ENCODE measurements around the gene CFAP73. TPM values are rescaled to one million over a fixed set of nuclear protein-coding genes. Genes with fewer than 3 reads are reported as not detected.
A peak's percentile ranks its signal among the peaks of the same experiment; 100 is the strongest.
"Not testable (repeated sequence)": the region's sequence is repeated elsewhere in the genome, so short reads cannot be mapped to it uniquely, and the experiment has no call there.

Gene CFAP73
- total RNA-seq, 2 experiments from 2014 or later, result 0.23 to 0.34 TPM

DNA sequence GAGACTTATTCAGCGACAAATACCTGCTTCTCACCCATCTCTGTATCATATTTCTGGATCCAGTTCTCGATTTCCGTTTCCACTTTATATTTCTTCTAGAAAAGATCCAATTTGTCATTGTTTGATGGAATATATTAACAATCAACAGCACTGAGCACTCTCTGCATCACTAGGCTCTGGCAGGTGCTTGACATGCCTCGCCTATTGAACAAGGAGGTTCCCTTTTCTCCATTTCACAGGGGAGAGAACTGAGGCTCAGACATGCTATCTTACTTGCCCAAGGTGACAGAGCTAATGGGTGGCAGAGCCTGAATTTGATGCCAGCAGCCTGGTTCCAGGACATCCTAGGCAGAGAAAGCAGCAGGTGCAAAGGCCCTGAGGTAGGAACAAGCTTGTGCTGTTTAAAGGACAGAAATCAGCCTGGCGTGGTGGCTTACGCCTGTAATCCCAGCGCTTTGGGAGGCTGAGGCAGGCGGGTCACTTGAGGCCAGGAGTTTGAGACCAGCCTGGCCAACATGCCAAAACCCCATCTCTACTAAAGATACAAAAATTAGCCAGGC lies 48.1 kb downstream of the CFAP73 start:
- Mint-ChIP-seq H3K27me3 (ENCODE audit: low read depth) (no peaks in the 10 kb centered on the region), H3K4me3 (no peak overlapping the region), H3K27ac (no peak overlapping the region), H3K4me1 (ENCODE audit: low read depth) (peaks cover 11% of the 10 kb centered on the region), H3K9me3 (ENCODE audit: insufficient read depth) (no peaks in the 10 kb centered on the region), H3K36me3 (ENCODE audit: low read depth) (peaks cover 3% of the 10 kb centered on the region)
- ATAC-seq (no peak), DNase-seq (no peak)
- ChIA-PET POLR2A (interaction anchor here (1.2 kb wide), 1 partner anchor 11 kb away, joined by 3 read pairs; no protein-coding TSS in a partner anchor), CTCF (interaction anchor here (0.6 to 4.2 kb wide), 5 partner anchors 10 to 270 kb away, joined by 3 to 15 read pairs (median 4); no protein-coding TSS in a partner anchor)

DNA sequence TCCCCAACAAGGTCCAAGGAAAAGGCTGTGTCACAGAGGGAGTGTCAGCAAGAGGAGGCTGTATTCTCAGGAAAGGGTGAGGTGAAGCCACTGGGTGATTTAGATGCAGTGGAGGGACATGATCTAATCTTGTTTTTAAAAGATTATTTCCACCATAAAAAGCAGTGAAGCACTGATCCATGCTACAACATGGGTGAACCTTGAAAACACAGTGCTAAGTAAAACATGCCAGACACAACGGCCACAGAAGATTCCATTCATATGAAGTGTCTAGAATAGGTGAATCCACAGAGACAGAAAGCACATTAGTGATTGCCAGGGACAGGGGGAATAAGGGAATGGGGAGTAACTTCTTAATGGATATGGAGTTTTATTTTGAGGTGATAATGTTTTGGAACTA lies 48.8 kb downstream of the CFAP73 start:
- no peak for ATAC-seq
- POLR2A ChIA-PET, result no interaction called here
- no peak for DNase-seq
- H3K4me1 Mint-ChIP-seq (ENCODE audit: low read depth), result peaks cover 11% of the 10 kb centered on the region
- H3K27ac Mint-ChIP-seq, result no peak overlapping the region
- H3K9me3 Mint-ChIP-seq (ENCODE audit: insufficient read depth), result no peaks in the 10 kb centered on the region
- CTCF ChIA-PET, result interaction anchor here (1.2 to 4.2 kb wide), 2 partner anchors 33 to 227 kb away, joined by 4 to 15 read pairs; no protein-coding TSS in a partner anchor
- H3K27me3 Mint-ChIP-seq (ENCODE audit: low read depth), result no peaks in the 10 kb centered on the region
- peaks cover 3% of the 10 kb centered on the region for H3K36me3 Mint-ChIP-seq (ENCODE audit: low read depth)
- no peak overlapping the region for H3K4me3 Mint-ChIP-seq

DNA sequence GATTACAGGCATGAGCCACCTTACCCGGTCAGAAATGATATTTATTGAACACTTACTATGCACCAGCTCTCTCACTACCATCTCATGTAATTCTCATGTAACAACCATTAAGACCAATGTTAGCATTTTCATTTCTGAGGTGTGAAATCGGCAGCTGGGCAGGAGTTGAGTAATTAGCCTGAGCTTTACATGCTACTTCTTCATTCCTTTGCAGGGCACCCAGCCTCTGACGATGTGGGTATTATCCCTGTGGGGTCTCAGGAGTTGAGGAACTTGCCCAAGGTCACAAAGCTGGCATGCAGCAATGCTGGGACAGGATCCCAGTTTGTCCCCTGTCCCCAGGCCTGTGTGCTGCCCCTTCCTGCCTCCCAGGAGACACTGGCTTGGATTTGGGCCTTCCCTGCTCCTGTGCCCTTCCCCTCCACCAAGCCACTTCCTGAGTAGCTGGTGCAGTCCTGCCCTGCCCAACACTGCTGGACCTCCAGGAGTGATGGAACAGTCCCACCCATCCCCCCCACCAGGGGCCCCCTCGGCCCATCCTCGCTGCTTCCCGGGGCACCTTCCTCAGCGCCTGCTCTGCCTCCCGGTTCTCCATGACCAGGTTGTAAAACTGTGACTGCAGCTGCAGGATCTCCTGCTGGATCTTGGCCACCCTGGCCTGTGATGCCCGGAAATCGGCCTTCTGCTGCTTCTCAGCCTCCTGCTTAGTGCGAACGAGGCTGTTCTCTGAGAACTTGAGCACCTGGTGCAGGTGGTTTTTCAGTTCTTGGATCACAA lies 50.7 kb downstream of the CFAP73 start:
- H3K9me3 Mint-ChIP-seq (ENCODE audit: insufficient read depth), result no peaks in the 10 kb centered on the region
- no peak overlapping the region for H3K27ac Mint-ChIP-seq
- DNase-seq, result no peak
- ChIA-PET POLR2A (interaction anchor here (0.5 to 0.6 kb wide), 2 partner anchors 37 to 58 kb away, joined by 4 to 5 read pairs; no protein-coding TSS in a partner anchor), CTCF (interaction anchor here (1.3 to 4.2 kb wide), 3 partner anchors 15 to 225 kb away, joined by 3 to 15 read pairs (median 3); partner anchors contain the start of genes DDX54 and RITA1)
- H3K4me3 Mint-ChIP-seq, result no peak overlapping the region
- no peak for ATAC-seq
- H3K36me3 Mint-ChIP-seq (ENCODE audit: low read depth), result no peaks in the 10 kb centered on the region
- H3K4me1 Mint-ChIP-seq (ENCODE audit: low read depth), result peaks cover 14% of the 10 kb centered on the region
- H3K27me3 Mint-ChIP-seq (ENCODE audit: low read depth), result no peaks in the 10 kb centered on the region

DNA sequence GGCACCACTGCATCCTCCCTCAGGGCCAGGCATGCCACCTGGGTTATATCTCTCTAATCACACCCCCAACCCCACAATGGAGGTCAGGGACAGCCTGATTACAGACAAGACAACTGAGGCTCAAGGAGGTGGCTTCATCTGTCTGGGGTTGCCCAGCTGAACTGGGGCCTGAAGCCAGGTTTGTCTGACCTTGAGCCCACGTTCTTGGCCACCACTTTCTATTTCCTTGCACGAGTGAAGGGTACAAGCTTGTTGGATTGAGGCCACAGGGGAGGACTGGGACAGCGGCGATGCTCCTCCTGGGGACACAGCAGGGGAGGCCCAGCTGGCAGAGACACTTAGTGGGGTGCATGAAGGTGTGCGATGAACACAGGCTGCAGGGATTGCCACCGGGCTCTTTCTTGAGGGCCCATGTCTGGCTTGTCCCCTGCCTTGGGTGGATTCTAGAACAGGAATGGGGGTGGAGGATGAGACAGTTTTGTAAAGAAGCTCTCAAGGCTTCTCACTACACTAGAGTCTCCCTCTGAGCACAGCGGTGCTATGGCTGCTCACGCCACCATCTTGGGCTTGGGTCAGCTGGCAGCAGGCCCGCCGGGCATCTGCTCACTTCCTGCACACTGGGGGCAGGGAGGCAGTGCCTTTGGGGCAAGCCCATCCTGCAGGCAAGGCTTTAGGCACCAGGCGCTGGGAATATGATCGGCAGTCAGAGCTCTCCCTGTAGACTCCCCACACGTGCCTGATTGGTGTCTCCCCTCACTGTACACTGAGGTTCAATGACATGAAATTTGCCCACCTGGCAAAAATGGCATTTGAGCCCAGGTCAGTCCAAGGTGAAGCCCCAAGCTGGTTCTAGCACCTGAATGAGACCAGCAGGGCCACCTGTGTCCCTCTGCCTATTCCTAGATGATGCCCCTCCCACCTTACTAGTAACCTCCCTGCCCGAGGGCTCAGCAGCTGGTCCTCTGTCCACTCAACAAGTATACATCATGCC lies 52.0 kb downstream of the CFAP73 start:
- Mint-ChIP-seq H3K4me1 (ENCODE audit: low read depth) (peaks cover 18% of the 10 kb centered on the region), H3K27ac (no peak overlapping the region), H3K36me3 (ENCODE audit: low read depth) (peaks cover 4% of the 10 kb centered on the region), H3K9me3 (ENCODE audit: insufficient read depth) (no peaks in the 10 kb centered on the region), H3K27me3 (ENCODE audit: low read depth) (no peaks in the 10 kb centered on the region), H3K4me3 (no peak overlapping the region)
- ChIA-PET POLR2A (no interaction called here), CTCF (interaction anchor here (1.2 to 1.3 kb wide), 2 partner anchors 9 to 16 kb away, joined by 3 read pairs; partner anchors contain the start of genes DDX54 and RITA1)
- DNase-seq (no peak), ATAC-seq (no peak)

DNA sequence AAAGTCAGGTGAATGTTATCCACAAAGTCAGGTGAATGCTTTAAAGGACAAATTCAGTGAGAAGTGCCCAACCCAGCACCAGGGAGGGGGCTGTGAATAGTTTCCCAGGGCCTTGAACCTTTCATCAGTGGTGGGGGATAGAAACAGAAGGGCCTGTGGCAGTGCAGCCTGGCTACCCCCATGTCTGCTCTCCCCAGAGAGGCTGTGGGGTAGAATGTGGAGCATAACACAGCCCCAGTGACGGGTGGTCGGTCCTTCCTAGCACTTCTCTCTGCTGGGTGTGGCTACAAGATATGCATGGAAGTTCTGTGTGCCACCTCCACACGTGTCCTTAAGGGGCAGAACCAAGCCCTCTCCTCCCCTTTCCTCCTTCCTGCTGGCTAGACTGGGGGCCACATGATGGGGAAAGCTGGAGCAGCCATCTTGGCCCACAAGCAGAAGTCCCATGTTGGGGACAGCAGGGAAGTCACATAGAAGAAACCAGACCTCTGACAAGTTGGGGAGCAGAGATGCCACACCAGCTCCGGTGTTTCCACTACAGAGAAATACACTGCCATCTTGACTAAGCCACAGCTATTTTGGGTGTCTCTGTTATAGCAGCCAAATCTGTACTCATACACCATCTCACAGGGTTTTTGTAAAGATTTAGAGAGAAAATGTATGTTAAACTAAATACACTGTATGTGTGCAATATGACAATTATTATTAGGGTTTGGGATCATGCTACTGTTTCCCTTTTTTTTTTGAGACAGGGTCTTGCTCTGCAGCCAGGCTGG lies 53.0 kb downstream of the CFAP73 start:
- ChIA-PET POLR2A (no interaction called here), CTCF (interaction anchor here (1.2 to 2.4 kb wide), 2 partner anchors 8 to 30 kb away, joined by 3 to 13 read pairs; no protein-coding TSS in a partner anchor)
- H3K4me3 Mint-ChIP-seq, result no peak overlapping the region
- H3K9me3 Mint-ChIP-seq (ENCODE audit: insufficient read depth), result no peaks in the 10 kb centered on the region
- DNase-seq (no peak), ATAC-seq (no peak)
- peaks cover 4% of the 10 kb centered on the region for H3K36me3 Mint-ChIP-seq (ENCODE audit: low read depth)
- H3K27me3 Mint-ChIP-seq (ENCODE audit: low read depth), result no peaks in the 10 kb centered on the region
- peaks cover 23% of the 10 kb centered on the region for H3K4me1 Mint-ChIP-seq (ENCODE audit: low read depth)
- no peak overlapping the region for H3K27ac Mint-ChIP-seq

DNA sequence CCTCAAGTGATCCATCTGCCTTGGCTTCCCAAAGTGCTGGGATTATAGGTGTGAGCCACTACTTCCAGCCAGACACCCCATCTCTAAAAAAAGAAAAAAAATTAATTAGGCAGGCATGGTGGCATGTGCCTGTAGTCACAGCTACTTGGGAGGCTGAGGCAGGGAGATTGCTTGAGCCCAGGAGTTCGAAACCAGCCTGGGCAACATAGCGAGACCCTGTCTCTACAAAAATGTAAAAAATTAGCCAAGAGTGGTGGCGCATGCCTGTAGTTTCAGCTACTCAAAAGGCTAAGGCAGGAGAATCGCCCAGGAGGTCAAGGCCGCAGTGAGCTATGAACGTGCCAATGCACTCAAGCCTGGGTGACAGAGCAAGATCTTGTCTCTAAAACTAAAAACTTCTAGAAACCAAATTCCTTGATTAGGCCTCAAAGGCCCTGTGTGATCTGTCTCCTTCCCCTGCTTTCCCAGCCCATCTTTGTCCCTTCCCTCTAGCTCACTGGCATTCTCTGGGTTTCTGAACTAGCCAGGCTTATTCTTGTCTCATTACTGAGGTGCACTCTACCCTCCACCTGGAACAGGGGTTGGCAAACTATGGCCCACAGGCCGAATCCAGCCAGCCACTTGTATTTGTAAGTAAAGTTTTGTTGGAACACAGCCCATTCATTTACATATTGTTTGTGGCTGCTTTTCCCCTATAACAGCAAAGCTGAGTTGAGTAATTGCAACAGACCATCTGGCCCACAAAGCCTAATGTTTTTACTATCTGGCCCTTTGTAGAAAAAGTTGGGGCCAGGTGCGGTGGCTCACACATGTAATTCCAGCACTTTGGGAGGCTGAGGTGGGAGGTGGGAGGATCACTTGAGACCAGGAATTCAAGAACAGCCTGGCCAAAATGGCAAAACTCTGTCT lies 54.6 kb downstream of the CFAP73 start:
- H3K36me3 Mint-ChIP-seq (ENCODE audit: low read depth), result peaks cover 4% of the 10 kb centered on the region
- peaks cover 38% of the 10 kb centered on the region for H3K4me1 Mint-ChIP-seq (ENCODE audit: low read depth)
- H3K4me3 Mint-ChIP-seq, result no peak overlapping the region
- CTCF ChIA-PET, result interaction anchor here (0.8 to 2.4 kb wide), 4 partner anchors 20 to 53 kb away, joined by 3 to 13 read pairs (median 3); no protein-coding TSS in a partner anchor
- no peaks in the 10 kb centered on the region for H3K9me3 Mint-ChIP-seq (ENCODE audit: insufficient read depth)
- H3K27ac Mint-ChIP-seq, result no peak overlapping the region
- POLR2A ChIA-PET, result interaction anchor here (0.6 to 1.8 kb wide), 4 partner anchors 17 to 141 kb away, joined by 3 to 6 read pairs (median 4); no protein-coding TSS in a partner anchor
- DNase-seq (no peak), ATAC-seq (no peak)
- H3K27me3 Mint-ChIP-seq (ENCODE audit: low read depth), result no peaks in the 10 kb centered on the region

DNA sequence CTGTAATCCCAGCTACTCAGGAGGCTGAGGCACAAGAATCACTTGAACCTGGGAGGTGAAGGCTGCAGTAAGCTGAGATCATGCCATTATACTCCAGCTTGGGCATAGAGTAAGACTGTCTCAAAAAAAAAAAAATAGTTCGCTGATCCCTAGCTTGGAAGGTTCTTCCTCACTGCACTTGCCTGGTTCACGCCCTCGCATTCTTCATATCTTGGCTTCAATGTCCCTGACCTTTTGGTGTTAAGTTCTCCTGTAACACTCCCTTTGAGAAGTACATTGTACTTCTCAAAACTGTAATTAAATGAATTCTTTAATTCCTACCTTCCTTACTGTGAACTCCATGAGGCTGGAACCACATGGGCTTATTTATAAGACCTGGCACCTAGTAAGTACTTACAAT lies 55.3 kb downstream of the CFAP73 start:
- Mint-ChIP-seq H3K27ac (no peak overlapping the region), H3K36me3 (ENCODE audit: low read depth) (peaks cover 4% of the 10 kb centered on the region), H3K27me3 (ENCODE audit: low read depth) (no peaks in the 10 kb centered on the region), H3K4me1 (ENCODE audit: low read depth) (peaks cover 45% of the 10 kb centered on the region), H3K4me3 (no peak overlapping the region), H3K9me3 (ENCODE audit: insufficient read depth) (no peaks in the 10 kb centered on the region)
- DNase-seq (no peak), ATAC-seq (no peak)
- ChIA-PET POLR2A (interaction anchor here (0.6 to 1.8 kb wide), 4 partner anchors 18 to 140 kb away, joined by 3 to 6 read pairs (median 4); no protein-coding TSS in a partner anchor), CTCF (interaction anchor here (1.0 to 2.4 kb wide), 2 partner anchors 19 to 28 kb away, joined by 3 to 13 read pairs; no protein-coding TSS in a partner anchor)

DNA sequence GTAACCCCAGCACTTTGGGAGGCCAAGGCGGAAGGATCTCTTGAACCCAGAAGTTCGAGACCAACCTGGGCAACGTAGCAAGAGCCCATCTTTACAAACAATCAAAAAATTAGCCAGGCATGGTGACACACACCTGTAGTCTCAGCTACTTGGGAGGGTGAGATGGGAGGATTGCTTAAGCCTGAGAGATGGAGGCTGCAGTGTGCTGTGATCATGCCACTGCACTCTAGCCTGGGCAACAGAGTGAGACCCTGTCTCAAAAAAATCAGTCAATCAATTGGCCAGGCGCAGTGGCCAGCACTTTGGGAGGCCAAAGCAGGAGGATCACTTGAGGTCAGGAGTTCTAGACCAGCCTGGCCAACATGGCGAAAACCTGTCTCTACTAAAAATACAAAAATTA lies 57.3 kb downstream of the CFAP73 start:
- ChIA-PET CTCF (interaction anchor here (1.1 to 2.1 kb wide), 3 partner anchors 10 to 16 kb away, joined by 4 to 17 read pairs (median 4); partner anchors contain the start of gene TPCN1), POLR2A (interaction anchor here (1.2 kb wide), 1 partner anchor 55 kb away, joined by 5 read pairs; no protein-coding TSS in a partner anchor)
- not testable (repeated sequence) for H3K27me3 Mint-ChIP-seq (ENCODE audit: low read depth); H3K9me3 Mint-ChIP-seq (ENCODE audit: insufficient read depth); H3K4me3 Mint-ChIP-seq; H3K36me3 Mint-ChIP-seq (ENCODE audit: low read depth); DNase-seq; ATAC-seq
- peaks cover 62% of the 10 kb centered on the region for H3K4me1 Mint-ChIP-seq (ENCODE audit: low read depth)
- H3K27ac Mint-ChIP-seq, result peak overlapping the region; percentile 46

DNA sequence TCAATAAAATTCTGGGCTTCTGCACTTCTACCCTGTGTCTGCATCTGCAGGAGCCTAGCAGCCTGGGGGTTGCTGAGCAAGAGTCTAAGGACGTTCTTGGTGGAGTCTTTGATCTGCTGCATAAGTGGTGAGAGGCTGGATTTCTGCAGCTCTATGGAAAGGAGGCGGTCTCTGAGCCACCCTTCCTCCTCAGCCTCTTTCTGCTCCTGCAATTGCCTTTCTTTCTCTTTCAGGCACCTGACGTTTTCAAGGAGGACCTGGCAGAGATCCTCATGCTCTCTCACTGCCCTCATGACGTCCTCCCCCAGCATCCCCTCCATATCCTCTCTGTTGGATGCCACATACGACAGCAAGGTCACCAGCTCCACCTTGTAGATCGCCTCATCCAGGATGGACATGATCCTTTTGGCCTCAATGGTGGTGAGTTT lies 58.1 kb downstream of the CFAP73 start:
- H3K27me3 Mint-ChIP-seq (ENCODE audit: low read depth), result no peaks in the 10 kb centered on the region
- H3K36me3 Mint-ChIP-seq (ENCODE audit: low read depth), result peaks cover 8% of the 10 kb centered on the region
- CTCF ChIA-PET, result interaction anchor here (1.1 to 2.1 kb wide), 7 partner anchors 10 to 33 kb away, joined by 3 to 17 read pairs (median 4); partner anchors contain the start of gene TPCN1

More for the DNA sequence above, 58.1 kb downstream of the CFAP73 start:
- Mint-ChIP-seq H3K4me1 (ENCODE audit: low read depth) (peaks cover 63% of the 10 kb centered on the region), H3K4me3 (peak overlapping the region; percentile 56), H3K27ac (peak overlapping the region; percentile 93), H3K9me3 (ENCODE audit: insufficient read depth) (no peaks in the 10 kb centered on the region)
- ATAC-seq, result peak; percentile 42
- POLR2A ChIA-PET, result interaction anchor here (1.0 to 1.7 kb wide), 5 partner anchors 10 to 229 kb away, joined by 3 to 22 read pairs (median 5); partner anchors contain the start of genes OAS2 and TPCN1
- peak; percentile 45 for DNase-seq
